MG63 (cell line): ENCODE results near the gene ORAI3. TPM values are rescaled to one million over a fixed set of nuclear protein-coding genes. Genes with fewer than 3 reads are reported as not detected.

Experiments
- DNase-seq: peaks from one replicate; pipeline ENCODE4 v3.0.0-alpha.2; 2020
- H3K27me3 ChIP-seq: fragments of 250-450 bp; sonication (Bioruptor Pico); 2 replicates; pipeline ENCODE4 v1.5.1; 2020; ENCODE audit warnings: mild to moderate bottlenecking, moderate library complexity
- H3K36me3 ChIP-seq: fragments of 250-450 bp; sonication (Bioruptor Pico); 2 replicates; pipeline ENCODE4 v1.5.1; 2020; ENCODE audit warnings: mild to moderate bottlenecking, moderate library complexity
- H3K4me3 ChIP-seq: fragments of 250-450 bp; sonication (Bioruptor Pico); 2 replicates; pipeline ENCODE4 v1.5.1; 2020; ENCODE audit warnings: mild to moderate bottlenecking, moderate library complexity
- H3K9me3 ChIP-seq: fragments of 250-450 bp; sonication (Bioruptor Pico); 2 replicates; pipeline ENCODE4 v1.5.1; 2020; ENCODE audit warnings: mild to moderate bottlenecking, moderate library complexity
- total RNA-seq: library from RNA; depleted of rRNA; stranded (reverse); fragments of >200 nt; shearing (Covaris generic); gene quantifications from 2 replicates; pipeline ENCODE4 v1.2.3, GENCODE V29; 2014; ENCODE audit warnings: low replicate concordance

ORAI3 gene
- total RNA-seq, 1 experiment from 2014 or later = 4.2 TPM

GRCh38 chr16:30954993-30955392, 6.1 kb downstream of the ORAI3 start:
- H3K27me3 ChIP-seq = no peaks in the 10 kb centered on the region
- H3K9me3 ChIP-seq = no peaks in the 10 kb centered on the region
- DNase-seq = no peak
- H3K36me3 ChIP-seq = peaks cover 15% of the 10 kb centered on the region
- no peak overlapping the region for H3K4me3 ChIP-seq

DNA sequence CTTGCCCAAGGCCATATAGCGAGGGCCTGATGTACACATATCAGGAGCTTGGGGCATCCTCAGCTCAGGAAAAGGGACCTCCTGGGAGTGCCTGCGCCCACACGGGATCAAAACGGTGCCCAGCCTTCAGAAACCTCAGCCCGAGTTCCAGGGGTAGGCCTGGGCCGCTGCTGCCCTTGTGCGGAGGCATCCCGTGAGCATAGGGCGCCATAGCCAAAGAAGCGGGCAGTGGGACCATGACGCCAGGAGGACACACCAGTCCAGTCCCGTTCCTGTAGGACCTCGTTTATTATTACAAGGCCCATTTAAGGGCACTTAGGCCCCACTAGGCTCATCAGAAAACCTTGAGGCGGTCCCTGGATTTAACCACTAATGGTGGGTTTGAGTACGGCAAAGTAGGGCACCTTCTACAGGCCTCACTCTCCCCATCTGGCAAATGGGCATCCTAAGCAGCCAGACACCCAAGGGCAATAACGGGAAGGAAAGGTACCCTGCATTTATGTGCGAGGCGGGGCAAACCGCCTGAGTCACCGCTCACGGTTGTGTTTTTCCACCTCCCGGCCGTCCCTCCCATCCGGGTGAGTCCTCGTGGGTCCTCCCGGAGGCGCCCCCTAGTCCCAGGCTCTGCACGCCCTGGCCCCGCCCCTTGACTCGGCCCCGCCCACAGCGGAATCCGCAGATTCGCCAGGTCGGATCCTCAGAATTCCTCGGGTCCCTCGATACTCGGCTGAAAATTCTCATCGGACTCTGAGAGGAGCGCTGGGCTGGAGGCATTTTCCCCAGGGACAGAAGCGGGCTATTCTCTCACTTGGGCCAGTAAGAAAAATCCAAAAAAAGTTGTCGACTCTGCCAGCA, 8.0 kb downstream of the ORAI3 start:
- H3K36me3 ChIP-seq = peaks cover 31% of the 10 kb centered on the region
- peak; percentile 95 for DNase-seq
- H3K27me3 ChIP-seq = no peaks in the 10 kb centered on the region
- peak overlapping the region; percentile 100 for H3K4me3 ChIP-seq
- no peaks in the 10 kb centered on the region for H3K9me3 ChIP-seq

GRCh38 chr16:30957456-30958174, 8.7 kb downstream of the ORAI3 start, which contains the start of gene SETD1A:
SETD1A (plus strand) TSS chr16:30957754; CDS start chr16:30958732, 978 bp downstream.
- H3K4me3 ChIP-seq = peak within 1 kb of the TSS; percentile 100
- peak; percentile 99 for DNase-seq
- H3K9me3 ChIP-seq = no peaks in the 10 kb centered on the region
- peaks cover 39% of the 10 kb centered on the region for H3K36me3 ChIP-seq
- no peaks in the 10 kb centered on the region for H3K27me3 ChIP-seq

DNA sequence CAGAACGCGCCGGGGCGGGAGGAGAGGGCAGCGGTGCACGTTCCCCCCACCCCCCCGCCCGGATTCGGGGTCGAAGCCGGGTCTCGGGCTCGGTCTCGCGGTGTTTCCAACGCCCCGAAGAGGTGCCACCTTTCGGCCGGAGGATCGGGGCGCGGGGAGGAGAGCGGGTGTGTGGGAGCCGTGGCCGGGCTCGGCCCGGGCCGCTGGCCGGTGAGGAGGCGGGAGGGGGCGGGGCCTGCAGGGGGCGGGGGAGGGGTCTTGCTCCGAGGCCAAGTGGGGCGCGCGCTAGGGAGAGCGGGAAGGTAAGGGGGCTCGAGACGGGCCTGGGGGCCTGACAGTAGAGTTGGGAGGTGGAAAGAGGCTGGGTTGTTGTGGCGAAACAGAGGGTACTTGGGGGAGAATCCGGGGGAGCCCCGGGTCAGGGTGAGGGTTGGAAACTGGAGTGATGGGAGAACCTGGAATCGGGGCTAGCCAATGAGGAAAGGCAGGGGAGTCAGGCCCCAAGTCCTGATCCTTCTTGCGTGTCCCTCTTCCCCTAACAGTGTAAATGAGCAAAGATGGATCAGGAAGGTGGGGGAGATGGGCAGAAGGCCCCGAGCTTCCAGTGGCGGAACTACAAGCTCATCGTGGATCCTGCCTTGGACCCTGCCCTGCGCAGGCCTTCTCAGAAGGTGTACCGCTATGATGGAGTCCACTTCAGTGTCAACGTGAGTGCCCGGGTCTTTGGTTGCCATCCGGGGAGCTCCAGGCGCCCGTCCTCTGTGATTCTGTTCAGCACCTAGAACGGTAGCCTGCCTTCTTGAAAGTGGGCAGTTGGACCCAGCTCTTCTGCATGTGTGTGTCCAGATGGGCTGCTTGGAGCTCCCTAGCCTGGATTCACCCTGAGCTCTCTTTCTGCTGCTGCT, 9.6 kb downstream of the ORAI3 start:
- Histone ChIP-seq H3K9me3 (no peaks in the 10 kb centered on the region), H3K4me3 (peak overlapping the region; percentile 100), H3K36me3 (peaks cover 47% of the 10 kb centered on the region), H3K27me3 (no peaks in the 10 kb centered on the region)
- DNase-seq = peak; percentile 70

- DNase-seq = no peak
- Histone ChIP-seq H3K4me3 (no peak overlapping the region), H3K9me3 (no peaks in the 10 kb centered on the region), H3K36me3 (peaks cover 75% of the 10 kb centered on the region), H3K27me3 (no peaks in the 10 kb centered on the region)
Observed at GRCh38 chr16:30961384-30961783, 12.5 kb downstream of the ORAI3 start.

GRCh38 chr16:30963925-30964511, 15.2 kb downstream of the ORAI3 start:
- no peaks in the 10 kb centered on the region for H3K27me3 ChIP-seq
- H3K4me3 ChIP-seq = no peak overlapping the region
- no peak for DNase-seq
- H3K36me3 ChIP-seq = peaks cover 96% of the 10 kb centered on the region
- H3K9me3 ChIP-seq = no peaks in the 10 kb centered on the region

DNA sequence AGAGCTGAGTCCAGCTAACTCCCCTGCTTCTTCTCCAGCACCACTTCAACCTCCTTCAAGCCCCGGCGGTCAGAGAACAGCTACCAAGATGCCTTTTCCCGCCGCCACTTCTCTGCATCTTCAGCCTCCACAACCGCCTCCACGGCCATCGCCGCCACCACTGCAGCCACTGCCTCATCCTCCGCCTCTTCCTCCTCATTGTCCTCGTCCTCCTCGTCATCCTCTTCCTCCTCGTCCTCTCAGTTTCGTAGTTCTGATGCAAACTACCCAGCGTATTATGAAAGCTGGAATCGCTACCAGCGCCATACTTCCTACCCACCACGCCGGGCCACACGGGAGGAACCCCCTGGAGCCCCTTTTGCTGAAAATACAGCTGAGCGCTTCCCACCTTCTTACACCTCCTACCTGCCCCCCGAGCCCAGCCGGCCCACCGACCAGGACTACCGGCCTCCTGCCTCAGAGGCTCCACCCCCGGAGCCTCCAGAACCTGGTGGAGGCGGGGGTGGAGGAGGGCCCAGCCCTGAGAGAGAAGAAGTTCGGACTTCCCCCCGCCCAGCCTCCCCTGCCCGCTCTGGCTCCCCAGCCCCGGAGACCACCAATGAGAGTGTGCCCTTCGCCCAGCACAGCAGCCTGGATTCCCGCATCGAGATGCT, 15.8 kb downstream of the ORAI3 start:
- no peaks in the 10 kb centered on the region for H3K27me3 ChIP-seq
- DNase-seq = no peak
- H3K9me3 ChIP-seq = no peaks in the 10 kb centered on the region
- H3K4me3 ChIP-seq = no peak overlapping the region
- peaks cover 95% of the 10 kb centered on the region for H3K36me3 ChIP-seq

DNA sequence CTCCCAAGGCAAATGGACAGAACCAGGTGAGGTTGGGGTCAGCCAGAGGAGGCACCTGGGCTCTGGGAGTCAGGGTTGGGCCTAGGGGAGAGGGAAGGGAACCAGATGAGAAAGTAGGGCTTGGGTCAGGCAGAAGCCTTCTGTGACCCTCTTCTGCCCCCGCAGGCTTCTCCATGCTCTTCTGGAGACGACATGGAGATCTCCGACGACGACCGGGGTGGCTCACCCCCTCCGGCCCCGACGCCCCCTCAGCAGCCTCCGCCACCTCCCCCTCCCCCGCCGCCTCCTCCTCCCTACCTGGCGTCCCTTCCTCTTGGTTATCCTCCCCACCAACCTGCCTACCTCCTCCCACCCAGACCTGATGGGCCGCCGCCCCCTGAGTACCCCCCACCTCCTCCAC, 16.6 kb downstream of the ORAI3 start:
- H3K36me3 ChIP-seq = peaks cover 95% of the 10 kb centered on the region
- no peak for DNase-seq
- H3K4me3 ChIP-seq = no peak overlapping the region
- H3K27me3 ChIP-seq = no peaks in the 10 kb centered on the region
- H3K9me3 ChIP-seq = no peaks in the 10 kb centered on the region

- Histone ChIP-seq H3K27me3 (no peaks in the 10 kb centered on the region), H3K9me3 (no peaks in the 10 kb centered on the region), H3K4me3 (no peak overlapping the region), H3K36me3 (peaks cover 97% of the 10 kb centered on the region)
- no peak for DNase-seq
Observed at GRCh38 chr16:30966033-30966619, 17.3 kb downstream of the ORAI3 start.

- DNase-seq = no peak
- Histone ChIP-seq H3K27me3 (no peaks in the 10 kb centered on the region), H3K36me3 (peaks cover 95% of the 10 kb centered on the region), H3K4me3 (no peak overlapping the region), H3K9me3 (no peaks in the 10 kb centered on the region)
Observed at GRCh38 chr16:30967795-30968194, 18.9 kb downstream of the ORAI3 start.

DNA sequence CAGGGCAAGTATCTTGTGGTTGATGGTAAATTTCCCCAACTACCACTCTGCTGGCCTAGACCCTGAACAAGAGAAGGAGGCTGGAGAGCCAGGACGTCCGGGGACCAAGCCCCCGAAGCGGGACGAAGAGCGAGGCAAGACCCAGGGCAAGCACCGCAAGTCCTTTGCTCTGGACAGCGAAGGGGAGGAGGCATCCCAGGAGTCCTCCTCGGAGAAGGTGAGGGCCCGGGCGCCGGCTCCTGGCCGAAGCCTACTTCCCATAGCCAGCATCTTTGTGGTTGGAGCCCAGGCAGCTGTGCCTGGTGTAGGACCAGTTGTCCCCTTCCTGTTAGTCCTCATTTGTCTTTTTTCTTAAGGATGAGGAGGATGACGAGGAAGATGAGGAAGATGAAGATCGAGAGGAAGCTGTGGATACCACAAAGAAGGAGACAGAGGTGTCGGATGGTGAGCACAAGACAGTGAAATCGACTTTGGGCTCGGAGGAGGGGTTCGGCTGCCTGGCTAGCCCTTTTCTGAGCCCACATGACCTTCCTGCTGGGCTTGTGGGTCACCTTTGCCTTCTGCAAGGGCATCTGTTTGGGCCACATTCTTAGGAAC, 20.5 kb downstream of the ORAI3 start:
- Histone ChIP-seq H3K9me3 (no peaks in the 10 kb centered on the region), H3K4me3 (no peak overlapping the region), H3K36me3 (peaks cover 95% of the 10 kb centered on the region), H3K27me3 (no peaks in the 10 kb centered on the region)
- no peak for DNase-seq

DNA sequence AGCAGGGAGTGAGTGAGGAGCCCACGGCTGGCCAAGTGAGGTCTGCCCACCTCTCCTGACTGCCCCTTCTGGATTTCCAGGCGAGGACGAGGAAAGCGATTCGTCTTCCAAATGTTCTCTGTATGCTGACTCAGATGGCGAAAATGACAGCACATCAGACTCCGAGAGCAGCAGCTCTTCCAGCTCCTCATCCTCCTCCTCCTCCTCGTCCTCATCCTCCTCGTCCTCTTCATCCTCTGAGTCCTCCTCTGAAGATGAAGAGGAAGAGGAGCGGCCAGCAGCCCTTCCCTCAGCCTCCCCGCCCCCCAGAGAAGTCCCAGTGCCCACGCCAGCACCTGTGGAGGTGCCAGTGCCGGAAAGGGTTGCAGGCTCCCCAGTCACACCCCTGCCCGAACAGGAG, 22.4 kb downstream of the ORAI3 start:
- H3K27me3 ChIP-seq = no peaks in the 10 kb centered on the region
- no peak for DNase-seq
- H3K9me3 ChIP-seq = no peaks in the 10 kb centered on the region
- H3K4me3 ChIP-seq = no peak overlapping the region
- H3K36me3 ChIP-seq = peaks cover 93% of the 10 kb centered on the region

- Histone ChIP-seq H3K4me3 (no peak overlapping the region), H3K36me3 (peaks cover 91% of the 10 kb centered on the region), H3K27me3 (no peaks in the 10 kb centered on the region), H3K9me3 (no peaks in the 10 kb centered on the region)
- DNase-seq = no peak
Observed at GRCh38 chr16:30972872-30973271, 24.0 kb downstream of the ORAI3 start.

DNA sequence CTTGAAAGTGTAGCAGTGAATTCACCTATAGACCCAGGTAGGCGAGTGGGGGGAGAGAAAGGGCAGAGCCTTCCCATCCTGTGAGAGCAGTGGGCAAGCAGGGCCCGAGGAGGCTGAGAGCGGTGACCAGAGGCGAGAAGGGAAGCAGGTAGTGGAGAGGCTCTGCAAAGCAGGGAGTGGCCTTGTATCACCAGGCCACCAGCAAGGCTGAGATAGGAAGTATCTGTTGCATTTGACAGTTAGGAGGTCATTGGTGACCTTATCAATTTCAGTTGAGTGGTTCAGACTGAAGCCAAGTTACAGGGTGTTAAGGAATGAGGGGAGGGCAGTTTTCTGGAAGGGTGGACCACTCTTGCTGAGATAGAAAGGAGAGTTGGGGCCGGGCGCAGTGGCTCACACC, 25.5 kb downstream of the ORAI3 start:
- DNase-seq = no peak
- no peaks in the 10 kb centered on the region for H3K27me3 ChIP-seq
- peaks cover 84% of the 10 kb centered on the region for H3K36me3 ChIP-seq
- H3K9me3 ChIP-seq = no peaks in the 10 kb centered on the region
- H3K4me3 ChIP-seq = no peak overlapping the region

DNA sequence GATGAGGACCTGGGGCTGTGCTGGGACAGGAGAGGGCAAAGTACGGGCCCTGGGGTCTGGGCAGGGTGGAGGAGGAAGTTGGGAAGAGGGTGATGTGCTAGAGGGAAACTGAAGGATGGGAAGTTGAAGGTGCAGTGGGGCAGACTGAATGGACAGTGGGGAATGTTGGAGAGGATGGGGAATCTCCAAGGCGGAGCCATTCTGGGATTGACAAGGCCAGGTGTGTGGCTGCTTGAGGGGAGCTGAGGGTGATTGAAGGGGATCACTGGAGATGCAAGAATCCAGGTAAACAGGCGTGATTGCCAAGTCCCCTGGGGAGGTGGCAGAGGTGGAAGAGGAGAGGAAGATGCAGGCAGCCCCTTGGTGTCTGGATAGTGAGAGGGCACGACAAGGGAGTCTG, 27.6 kb downstream of the ORAI3 start:
- Histone ChIP-seq H3K27me3 (no peaks in the 10 kb centered on the region), H3K36me3 (peaks cover 80% of the 10 kb centered on the region), H3K4me3 (no peak overlapping the region), H3K9me3 (no peaks in the 10 kb centered on the region)
- DNase-seq = no peak
